Dermis blood vessel endothelial cell (primary cell): Measurements from ENCODE around the gene MTHFD1L. TPM values are rescaled to one million over a fixed set of nuclear protein-coding genes. Genes with fewer than 3 reads are reported as not detected.

Experiments used
- DNase-seq: peaks from one replicate; pipeline ENCODE4 v3.0.0; 2010
- total RNA-seq: library from RNA; depleted of rRNA; stranded (reverse); fragments of >200 nt; gene quantifications from 2 replicates; pipeline ENCODE4 v1.2.3, GENCODE V29; 2014

Gene MTHFD1L
- total RNA-seq, 1 donor from 2014 or later = 38.6 TPM

DNA sequence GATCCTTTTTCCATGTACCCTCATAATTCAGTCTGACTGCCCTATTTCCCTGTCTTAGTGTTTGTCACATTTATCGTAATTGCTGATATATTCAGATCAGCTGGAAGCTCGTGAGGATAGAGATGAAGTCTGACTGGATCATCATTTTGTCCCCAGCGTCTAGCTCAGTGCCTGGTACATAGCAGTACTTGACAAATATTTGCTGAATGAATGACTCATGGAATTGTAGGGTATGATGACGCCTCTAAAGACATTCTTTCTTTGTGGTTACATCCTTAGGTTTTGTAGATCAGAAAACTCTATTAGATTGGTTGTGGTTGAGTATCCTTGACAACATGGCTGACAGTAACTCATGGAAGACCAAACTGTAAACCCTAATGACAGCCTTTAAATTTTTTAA lies 68.9 kb downstream of the MTHFD1L start:
- no peak for DNase-seq

DNA sequence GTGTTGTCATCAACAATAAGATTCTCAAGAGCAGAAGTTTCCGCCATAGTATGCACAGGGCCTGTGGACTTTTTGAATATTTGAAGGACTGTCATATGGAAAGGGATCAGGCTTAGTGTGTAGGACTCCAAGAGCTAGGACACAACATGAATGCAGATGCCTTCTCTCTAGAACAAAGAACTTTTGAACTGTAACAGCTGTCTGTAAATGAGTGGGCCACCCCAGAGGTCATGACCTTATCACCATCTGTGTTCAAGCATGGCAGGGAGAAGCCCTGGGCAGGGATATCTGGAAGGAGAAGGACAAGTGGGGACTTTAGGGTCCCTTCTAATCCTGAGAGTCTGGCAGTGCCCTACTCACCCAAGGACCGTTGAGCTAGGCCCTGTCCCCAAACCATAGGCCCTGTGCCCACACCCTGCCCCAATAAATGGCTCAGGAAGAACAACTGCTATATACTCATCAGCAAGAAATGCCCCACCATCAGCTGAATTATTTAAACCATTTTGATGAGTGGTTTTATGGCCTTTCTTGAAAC lies 70.6 kb downstream of the MTHFD1L start:
- no peak for DNase-seq

- DNase-seq = no peak
These were observed 71.8 kb downstream of the MTHFD1L start for GRCh38 chr6:150937132-150937906.

- DNase-seq = no peak
These were observed 73.9 kb downstream of the MTHFD1L start for GRCh38 chr6:150939399-150939798.

DNA sequence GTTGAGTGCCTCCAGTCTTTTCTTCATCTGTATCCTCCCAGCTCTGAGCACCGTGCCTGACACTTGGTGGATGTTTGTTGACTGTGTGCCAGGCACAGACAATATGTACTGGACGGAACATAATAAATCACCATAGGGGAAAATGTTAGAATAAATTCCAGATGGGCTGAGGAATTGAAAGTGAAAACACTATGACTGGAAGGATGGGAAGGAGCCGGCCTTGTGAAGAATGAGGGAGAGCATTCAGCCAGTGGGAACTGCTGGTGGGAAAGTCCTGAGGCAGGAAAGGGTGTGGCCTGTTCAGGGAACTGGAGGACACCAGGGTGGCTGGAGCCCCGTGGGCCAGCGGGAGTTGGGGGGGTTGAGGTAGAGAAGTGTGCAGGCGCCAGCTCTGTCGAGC lies 75.4 kb downstream of the MTHFD1L start:
- DNase-seq = peak; percentile 19

GRCh38 chr6:150949526-150949925 lies 84.0 kb downstream of the MTHFD1L start:
- DNase-seq = no peak

DNA sequence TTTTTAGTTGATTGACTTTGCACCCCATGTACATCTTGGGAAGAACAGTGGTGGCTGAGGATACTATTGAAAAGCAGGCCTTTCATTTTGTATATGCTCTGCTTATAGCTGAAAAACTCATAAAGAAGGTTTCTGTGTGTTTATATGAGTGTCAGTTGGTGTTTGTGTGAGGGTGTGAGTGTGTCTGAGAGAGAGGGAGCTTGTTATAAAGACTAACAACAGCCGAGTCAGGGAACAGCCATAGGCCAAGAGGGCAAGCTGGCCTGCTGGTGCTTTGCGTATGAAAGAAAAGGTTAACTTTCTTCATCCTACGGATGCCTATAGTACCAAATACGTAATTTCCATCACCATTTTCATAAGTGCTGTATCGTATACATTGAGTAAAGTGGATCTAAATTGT lies 88.3 kb downstream of the MTHFD1L start:
- no peak for DNase-seq

DNA sequence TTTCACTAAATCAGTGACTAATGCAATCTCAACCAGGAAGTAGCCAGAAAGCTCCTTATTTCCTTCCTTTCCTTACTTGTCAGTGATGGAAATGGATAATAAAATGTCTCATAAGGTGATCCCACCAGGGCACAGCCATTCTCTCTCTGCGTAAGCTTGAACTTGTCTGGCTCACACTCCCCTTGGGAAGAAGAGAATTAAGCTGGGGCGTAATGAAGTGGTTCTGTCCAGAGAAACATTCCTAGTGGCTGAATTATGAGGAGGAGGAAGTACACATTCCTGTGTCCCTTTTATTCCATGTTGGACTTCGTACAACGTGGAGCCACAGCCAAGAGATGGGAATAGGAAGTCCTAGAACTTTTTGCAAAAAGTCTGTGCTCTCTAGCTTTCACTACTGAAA lies 93.7 kb downstream of the MTHFD1L start:
- DNase-seq = peak; percentile 47

- no peak for DNase-seq
These were observed 96.9 kb downstream of the MTHFD1L start for GRCh38 chr6:150962436-150962835.

DNA sequence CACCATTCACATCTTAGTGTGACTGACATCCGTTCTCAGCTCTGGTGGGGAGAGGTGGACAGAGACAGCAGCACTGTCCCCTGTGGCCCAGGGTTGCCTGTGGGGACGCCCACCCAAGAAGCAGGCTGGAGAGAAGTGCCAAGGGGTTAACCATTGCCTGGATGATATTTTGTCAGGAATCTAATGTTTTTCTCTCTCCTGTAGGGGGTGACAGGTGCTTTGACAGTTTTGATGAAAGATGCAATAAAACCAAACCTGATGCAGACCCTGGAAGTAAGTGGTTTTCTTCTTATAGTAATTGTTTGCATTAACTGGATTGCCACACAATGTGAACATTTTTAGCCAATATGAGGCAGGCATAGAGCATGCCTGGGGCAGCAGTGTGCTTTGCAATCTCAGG lies 99.3 kb downstream of the MTHFD1L start:
- peak; percentile 19 for DNase-seq

DNA sequence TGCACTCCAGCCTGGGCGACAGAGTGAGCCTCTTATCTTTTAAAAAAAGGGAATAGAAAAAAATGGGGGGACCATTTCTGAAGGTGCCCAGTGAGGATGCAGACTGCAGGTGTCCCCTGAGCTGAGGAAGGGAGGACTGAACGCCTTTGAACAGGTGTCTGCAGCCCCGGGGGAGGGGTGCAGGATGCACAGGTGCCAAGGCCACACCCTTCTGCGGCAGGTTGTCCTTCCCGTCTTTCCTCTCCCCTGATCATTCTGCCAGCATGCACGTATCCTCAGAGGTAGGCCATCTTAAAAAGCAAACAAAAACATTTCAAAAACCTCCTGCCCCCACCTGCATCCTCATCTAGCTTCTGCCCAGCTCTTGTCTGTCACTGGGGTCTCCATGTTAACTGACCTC lies 101.3 kb downstream of the MTHFD1L start:
- no peak for DNase-seq

- DNase-seq = no peak
These were observed 101.9 kb downstream of the MTHFD1L start for GRCh38 chr6:150967381-150967780.

- DNase-seq = no peak
These were observed 102.4 kb downstream of the MTHFD1L start for GRCh38 chr6:150967910-150968309.

DNA sequence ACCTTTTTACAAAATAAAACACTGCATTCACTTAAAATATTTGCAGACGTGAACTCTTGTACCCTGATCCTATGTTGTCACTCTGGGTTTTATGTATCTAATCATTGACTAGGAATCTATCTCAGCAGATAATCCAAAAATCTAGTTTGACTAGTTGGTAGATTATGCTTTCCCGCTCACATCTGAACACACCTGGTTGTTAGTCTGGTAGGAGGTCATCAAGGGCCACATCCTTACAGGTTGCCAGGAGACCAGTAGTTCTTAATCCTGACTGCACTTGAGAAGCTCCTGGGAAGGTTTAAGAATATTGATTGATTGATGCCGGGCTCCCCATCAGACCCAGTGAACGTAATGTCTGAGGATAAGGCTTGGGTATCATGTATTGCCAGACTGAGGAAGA lies 104.4 kb downstream of the MTHFD1L start:
- no peak for DNase-seq

DNA sequence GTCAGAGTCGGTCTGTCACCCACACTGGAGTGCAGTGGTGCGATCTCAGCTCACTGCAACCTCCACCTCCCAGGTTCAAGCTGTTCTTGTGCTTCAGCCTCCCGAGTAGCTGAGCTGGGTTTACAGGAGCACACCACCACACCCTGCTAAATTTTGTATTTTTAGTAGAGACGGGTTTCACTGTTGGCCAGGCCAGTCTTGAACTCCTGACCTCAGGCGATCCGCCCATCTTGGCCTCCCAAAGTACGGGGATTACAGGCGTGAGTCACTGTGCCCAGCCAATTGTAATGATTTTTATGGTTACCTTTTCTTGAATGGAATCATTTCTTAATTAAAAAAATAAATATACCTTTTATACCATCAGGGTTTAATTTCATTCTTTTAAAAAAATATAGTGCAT lies 105.7 kb downstream of the MTHFD1L start:
- no peak for DNase-seq

- no peak for DNase-seq
These were observed 109.6 kb downstream of the MTHFD1L start for GRCh38 chr6:150975136-150975535.

DNA sequence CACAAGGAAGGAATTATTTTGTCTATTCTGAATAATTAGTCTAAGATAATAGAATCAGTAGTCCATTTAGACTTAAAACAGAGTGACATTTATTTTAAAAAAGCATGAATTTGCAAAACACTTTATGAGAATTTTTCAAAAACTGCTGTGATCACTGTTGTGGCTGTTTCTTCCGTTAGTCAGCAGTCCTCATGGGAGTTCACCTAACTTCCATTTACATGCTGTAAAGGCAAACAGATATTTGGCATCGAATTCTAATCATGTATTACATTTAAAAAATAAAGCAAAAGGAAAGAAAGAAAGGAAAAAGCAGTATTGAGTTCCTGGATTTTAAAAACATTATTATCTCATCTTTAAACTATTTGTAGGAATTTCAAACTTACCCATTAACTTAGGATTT lies 111.8 kb downstream of the MTHFD1L start:
- no peak for DNase-seq

- DNase-seq = no peak
These were observed 113.1 kb downstream of the MTHFD1L start for GRCh38 chr6:150978624-150979023.

DNA sequence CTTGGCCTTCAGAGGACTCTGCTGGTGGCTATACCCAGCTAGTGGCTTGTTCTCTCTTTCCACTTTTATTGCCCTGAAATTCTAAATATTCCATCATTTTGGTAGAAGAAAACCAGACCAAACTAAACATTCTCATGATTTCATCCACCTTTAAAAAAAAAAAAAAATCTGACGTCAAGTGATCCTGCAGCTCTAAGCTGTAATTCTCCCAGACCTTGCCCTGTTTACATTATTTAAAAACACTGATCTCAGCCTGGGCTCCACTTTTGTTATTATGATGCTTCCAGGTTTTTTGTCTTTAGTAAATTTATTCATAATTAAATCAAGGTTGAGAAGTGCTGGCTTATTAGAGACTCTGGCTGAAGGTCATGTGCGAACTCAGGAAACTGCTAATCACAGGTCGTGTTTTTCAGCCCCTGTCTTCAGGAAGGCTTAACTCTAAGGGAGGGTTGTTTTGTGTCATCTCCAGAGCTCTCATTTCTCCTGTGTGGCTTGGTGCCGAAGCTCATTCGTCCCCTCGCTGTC lies 114.4 kb downstream of the MTHFD1L start:
- peak; percentile 29 for DNase-seq

GRCh38 chr6:150981095-150981494 lies 115.6 kb downstream of the MTHFD1L start:
- peak; percentile 98 for DNase-seq

GRCh38 chr6:150981669-150982068 lies 116.2 kb downstream of the MTHFD1L start:
- DNase-seq = no peak

DNA sequence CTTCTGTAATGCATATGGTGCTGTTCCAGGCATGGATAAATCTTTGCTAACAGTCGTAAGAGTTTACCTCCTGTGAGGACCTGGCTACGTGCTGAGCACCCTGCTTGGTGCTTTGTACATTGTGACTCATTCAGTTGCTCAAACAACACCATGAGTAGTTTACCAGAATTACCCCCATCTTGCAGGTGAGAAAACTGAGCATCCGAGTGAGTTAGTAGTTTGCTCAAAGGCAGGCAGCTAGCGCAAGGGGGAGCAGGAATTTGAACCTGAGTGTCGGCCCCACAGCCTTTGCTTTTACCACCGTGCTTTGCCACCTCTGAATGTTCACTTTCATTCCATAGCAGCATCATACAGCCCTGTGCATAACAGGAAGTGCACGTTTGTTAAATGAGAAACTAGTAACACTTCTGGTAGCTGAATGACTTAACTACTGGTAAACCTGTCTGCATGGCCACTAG lies 121.9 kb downstream of the MTHFD1L start:
- DNase-seq = peak; percentile 32

GRCh38 chr6:150987855-150988464 lies 122.5 kb downstream of the MTHFD1L start:
- DNase-seq = no peak

DNA sequence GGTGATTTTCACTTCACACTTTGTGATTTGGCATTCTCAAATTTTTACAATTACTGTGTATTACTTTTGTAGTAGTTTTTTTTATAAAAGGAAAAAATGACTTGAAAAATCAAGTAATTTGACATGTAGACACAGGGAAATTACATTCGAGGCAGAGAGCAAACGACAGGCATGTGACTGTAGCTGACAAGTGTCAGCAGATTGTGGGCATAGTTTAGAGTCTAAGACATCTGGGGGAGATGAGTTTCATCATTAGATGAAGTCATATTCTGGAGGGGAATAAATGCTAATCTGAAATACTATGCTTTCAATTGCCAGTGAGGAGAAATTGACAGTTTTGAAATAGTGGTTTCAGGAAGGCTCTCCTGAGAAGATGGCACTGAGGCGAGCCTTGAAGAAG lies 126.0 kb downstream of the MTHFD1L start:
- DNase-seq = no peak
